SK-N-SH (cell line): ENCODE results near the gene PPP2R2B. TPM values are rescaled to one million over a fixed set of nuclear protein-coding genes. Genes with fewer than 3 reads are reported as not detected.

Experiments used
- CTCF ChIA-PET: fragments of 300-600, 350-600 bp; formaldehyde crosslinking; extraction: SDS; loops from one replicate; lab custom pipeline; 2021; lab: Yijun Ruan, JAX
- POLR2A ChIA-PET: fragments of 350-600 bp; sonication (Branson Sonifier 250); formaldehyde crosslinking; extraction: SDS; loops from one replicate; lab custom pipeline; 2020; ENCODE audit warnings: antibody characterized with exemption, inconsistent platforms; lab: Yijun Ruan, JAX
- DNase-seq: peaks from one replicate; pipeline ENCODE4 v3.0.0; 2012
- H2AFZ ChIP-seq: fragments of 200-600 bp; sonication (generic); 2 replicates; pipeline ENCODE4 v1.8.1; 2016; ENCODE audit warnings: antibody characterized with exemption, mild to moderate bottlenecking, low read depth
- H3F3A ChIP-seq: fragments of 200-600 bp; sonication (generic); replicated peaks from 2 replicates; pipeline ENCODE3; 2016; ENCODE audit warnings: antibody characterized with exemption, mild to moderate bottlenecking; ENCODE audit not compliant: insufficient read depth
- H3K27ac ChIP-seq, 2 experiments: fragments of 200-500 bp in 1 of 2; fragments of 200-600 bp in 1 of 2; sonication (Bioruptor generic) in 1 of 2; sonication (generic), shearing (Covaris generic) in 1 of 2; 2 replicates each; pipeline versions ENCODE4 v1.5.1 to v1.6.1; 2014 to 2016; ENCODE audit warnings: low read depth in 2 of 2, inconsistent platforms in 1 of 2, low read length in 1 of 2, mild to moderate bottlenecking in 1 of 2, mixed read lengths in 1 of 2
- H3K27me3 ChIP-seq: fragments of 200-600 bp; sonication (generic), shearing (Covaris generic); 2 replicates; pipeline ENCODE4 v1.6.1; 2016; ENCODE audit warnings: mixed run types; ENCODE audit not compliant: insufficient read depth
- H3K36me3 ChIP-seq, 2 experiments: fragments of 200-500 bp in 1 of 2; fragments of 200-600 bp in 1 of 2; sonication (Bioruptor generic) in 1 of 2; sonication (generic) in 1 of 2; replicated peaks in 1 of 2; 2 replicates each; pipeline versions ENCODE3 to v1.5.1; 2014 to 2016; ENCODE audit warnings: low read length in 1 of 2, mild to moderate bottlenecking in 1 of 2; ENCODE audit not compliant: insufficient read depth in 2 of 2, control insufficient read depth in 1 of 2
- H3K4me1 ChIP-seq, 2 experiments: fragments of 200-500 bp in 1 of 2; fragments of 200-600 bp in 1 of 2; sonication (Bioruptor generic) in 1 of 2; sonication (generic), shearing (Covaris generic) in 1 of 2; 2 replicates each; pipeline versions ENCODE4 v1.5.1 to v1.6.1; 2014 to 2016; ENCODE audit warnings: low read depth in 1 of 2, low read length in 1 of 2, mixed run types in 1 of 2; ENCODE audit not compliant: insufficient read depth in 2 of 2, control insufficient read depth in 1 of 2
- H3K4me2 ChIP-seq: fragments of 200-600 bp; sonication (generic), shearing (Covaris generic); 2 replicates; pipeline ENCODE4 v1.6.1; 2017; ENCODE audit warnings: mixed run types
- H3K4me3 ChIP-seq, 2 experiments: fragments of 200-500 bp in 1 of 2; fragments of 200-600 bp in 1 of 2; sonication (Bioruptor generic) in 1 of 2; sonication (generic), shearing (Covaris generic) in 1 of 2; 2 replicates each; pipeline versions ENCODE4 v1.5.1 to v1.8.1; 2014 to 2016; ENCODE audit warnings: low read depth in 2 of 2, inconsistent platforms in 1 of 2, low read length in 1 of 2, mild to moderate bottlenecking in 1 of 2, mixed read lengths in 1 of 2, moderate library complexity in 1 of 2
- H3K79me2 ChIP-seq: fragments of 200-600 bp; sonication (generic); 2 replicates; pipeline ENCODE4 v1.8.1; 2017; ENCODE audit warnings: mild to moderate bottlenecking; ENCODE audit not compliant: insufficient read depth
- H3K9ac ChIP-seq: fragments of 200-600 bp; sonication (generic); 2 replicates; pipeline ENCODE4 v1.6.1; 2017; ENCODE audit warnings: mixed run types
- H3K9me2 ChIP-seq: fragments of 200-600 bp; sonication (generic); 2 replicates; pipeline ENCODE4 v1.6.1; 2017; ENCODE audit warnings: mixed run types
- H3K9me3 ChIP-seq: fragments of 200-600 bp; sonication (generic); 2 replicates; pipeline ENCODE4 v1.6.1; 2017; ENCODE audit warnings: mixed run types, mild to moderate bottlenecking, moderate library complexity
- H4K20me1 ChIP-seq: fragments of 200-600 bp; sonication (generic); 2 replicates; pipeline ENCODE4 v1.6.1; 2017; ENCODE audit warnings: mild to moderate bottlenecking, mixed run types; ENCODE audit not compliant: insufficient read depth
- CHD2 ChIP-seq: fragments of 150-350 bp; IDR thresholded peaks from 2 replicates; pipeline ENCODE4 v1.6.1; 2018; ENCODE audit warnings: low read length; ENCODE audit not compliant: partially characterized antibody
- FOXJ3 ChIP-seq: sonication (generic); formaldehyde crosslinking; IDR thresholded peaks from 2 replicates; pipeline ENCODE4 v1.5.1; 2020; ENCODE audit warnings: mild to moderate bottlenecking, missing genetic modification reagents
- FOXM1 ChIP-seq: IDR thresholded peaks from 2 replicates; pipeline ENCODE4 v1.4.0; 2012; ENCODE audit warnings: low read depth, mild to moderate bottlenecking
- GATA2 ChIP-seq: sonication (generic); formaldehyde crosslinking; IDR thresholded peaks from 2 replicates; pipeline ENCODE4 v1.5.0; 2020; ENCODE audit warnings: mild to moderate bottlenecking, missing genetic modification reagents
- RAD21 ChIP-seq: IDR thresholded peaks from 2 replicates; pipeline ENCODE4 v1.6.1; 2012; ENCODE audit warnings: mild to moderate bottlenecking, low read length
- SIN3A ChIP-seq: IDR thresholded peaks from 2 replicates; pipeline ENCODE4 v1.6.1; 2012; ENCODE audit warnings: low read depth, mild to moderate bottlenecking, low read length, moderate library complexity, borderline replicate concordance
- SMC3 ChIP-seq: IDR thresholded peaks from 2 replicates; pipeline ENCODE4 v1.6.1; 2012; ENCODE audit warnings: low read depth, low read length, improper control_type of control experiment
- TAF1 ChIP-seq: IDR thresholded peaks from 2 replicates; pipeline ENCODE4 v1.6.1; 2012; ENCODE audit warnings: low read depth, mild to moderate bottlenecking, low read length, moderate library complexity, borderline replicate concordance
- WGBS: methylation state at CpG from one replicate; pipeline ENCODE4 v1.1.6; 2017; ENCODE audit warnings: low lambda C conversion rate; 5-methylcytosine and 5-hydroxymethylcytosine counted together
- polyA plus RNA-seq, 3 experiments: library from polyadenylated mRNA; depleted of rRNA; stranded (reverse); fragments of >200 nt; gene quantifications; 2 replicates each; pipeline ENCODE4 v1.2.3, GENCODE V29; 2012
- TF ChIP-seq, protein P1 (sequence below): IDR thresholded peaks from 2 replicates; pipeline ENCODE4 v1.4.0; 2012; ENCODE audit warnings: low read depth
- TF ChIP-seq, protein P2 (sequence below): fragments of 150-350 bp; IDR thresholded peaks from 2 replicates; pipeline ENCODE4 v1.6.1; 2017; ENCODE audit warnings: antibody characterized with exemption, low read length, low read depth, borderline replicate concordance
- TF ChIP-seq, protein P3 (sequence below): IDR thresholded peaks from 2 replicates; pipeline ENCODE4 v1.6.1; 2012; ENCODE audit warnings: mild to moderate bottlenecking, low read depth, low read length, moderate library complexity
- TF ChIP-seq, protein P4 (sequence below): IDR thresholded peaks from 2 replicates; pipeline ENCODE4 v1.4.0; 2012; ENCODE audit warnings: low read depth, borderline replicate concordance
- TF ChIP-seq, protein P5 (sequence below): fragments of 150-350 bp; IDR thresholded peaks from 2 replicates; pipeline ENCODE4 v1.6.1; 2016; ENCODE audit warnings: mild to moderate bottlenecking, low read depth, low read length
- TF ChIP-seq, protein P6 (sequence below): IDR thresholded peaks from 2 replicates; pipeline ENCODE4 v1.4.0; 2012; ENCODE audit warnings: low read depth, borderline replicate concordance
- TF ChIP-seq, protein P7 (sequence below): fragments of 200-600 bp; sonication (generic); IDR thresholded peaks from 2 replicates; pipeline ENCODE4 v1.6.1; 2017; ENCODE audit warnings: antibody characterized with exemption, mild to moderate bottlenecking, moderate library complexity

Gene PPP2R2B
- polyA plus RNA-seq, 1 of the 3 experiments (the other 2 are of a cell fraction), result 11.4 TPM

DNA sequence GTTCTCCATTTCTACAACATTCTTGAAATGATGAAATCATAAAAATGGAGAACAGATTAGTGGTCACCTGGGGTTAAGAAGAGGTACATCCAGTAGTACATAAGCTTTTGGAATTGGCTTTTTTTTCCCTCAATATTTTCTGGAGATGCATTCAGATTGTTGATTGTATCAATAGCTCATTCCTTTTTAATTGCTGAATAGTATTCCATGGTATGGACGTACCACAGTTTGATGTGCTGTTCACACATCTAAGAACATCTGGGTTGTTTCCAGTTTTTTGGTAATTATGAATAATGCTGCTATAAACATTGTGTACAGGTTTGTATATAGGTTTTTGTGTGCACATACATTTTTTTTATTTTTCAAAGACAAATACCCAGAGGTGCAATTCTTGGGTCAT lies 130.0 kb downstream of the PPP2R2B start:
- Histone ChIP-seq H3K9ac (no peak overlapping the region), H3F3A (peaks cover 5% of the 10 kb centered on the region), H3K9me2 (no peaks in the 10 kb centered on the region), H3K27me3 (no peaks in the 10 kb centered on the region), H3K4me3 (no peak overlapping the region), H3K4me2 (no peak overlapping the region), H3K79me2 (no peaks in the 10 kb centered on the region), H3K4me1 (peaks cover 0 to 12% of the 10 kb centered on the region in 2 experiments; a peak in 2 of 4 replicates), H3K9me3 (no peaks in the 10 kb centered on the region), H3K27ac (no peak overlapping the region), H4K20me1 (no peaks in the 10 kb centered on the region), H3K36me3 (peaks cover 0 to 8% of the 10 kb centered on the region in 2 experiments), H2AFZ (no peak overlapping the region)
- 88% methylated on average over 1 of the region's 1 CpG for WGBS
- no peak for TF ChIP-seq TAF1
- TF ChIP-seq SMC3, result no peak
- TF ChIP-seq FOXJ3 (CRISPR knock-in tag), result no peak
- no peak for TF ChIP-seq FOXM1
- TF ChIP-seq, protein P1, sequence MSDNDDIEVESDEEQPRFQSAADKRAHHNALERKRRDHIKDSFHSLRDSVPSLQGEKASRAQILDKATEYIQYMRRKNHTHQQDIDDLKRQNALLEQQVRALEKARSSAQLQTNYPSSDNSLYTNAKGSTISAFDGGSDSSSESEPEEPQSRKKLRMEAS, result no peak
- TF ChIP-seq, protein P2, sequence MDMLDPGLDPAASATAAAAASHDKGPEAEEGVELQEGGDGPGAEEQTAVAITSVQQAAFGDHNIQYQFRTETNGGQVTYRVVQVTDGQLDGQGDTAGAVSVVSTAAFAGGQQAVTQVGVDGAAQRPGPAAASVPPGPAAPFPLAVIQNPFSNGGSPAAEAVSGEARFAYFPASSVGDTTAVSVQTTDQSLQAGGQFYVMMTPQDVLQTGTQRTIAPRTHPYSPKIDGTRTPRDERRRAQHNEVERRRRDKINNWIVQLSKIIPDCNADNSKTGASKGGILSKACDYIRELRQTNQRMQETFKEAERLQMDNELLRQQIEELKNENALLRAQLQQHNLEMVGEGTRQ, result no peak
- TF ChIP-seq, protein P3, sequence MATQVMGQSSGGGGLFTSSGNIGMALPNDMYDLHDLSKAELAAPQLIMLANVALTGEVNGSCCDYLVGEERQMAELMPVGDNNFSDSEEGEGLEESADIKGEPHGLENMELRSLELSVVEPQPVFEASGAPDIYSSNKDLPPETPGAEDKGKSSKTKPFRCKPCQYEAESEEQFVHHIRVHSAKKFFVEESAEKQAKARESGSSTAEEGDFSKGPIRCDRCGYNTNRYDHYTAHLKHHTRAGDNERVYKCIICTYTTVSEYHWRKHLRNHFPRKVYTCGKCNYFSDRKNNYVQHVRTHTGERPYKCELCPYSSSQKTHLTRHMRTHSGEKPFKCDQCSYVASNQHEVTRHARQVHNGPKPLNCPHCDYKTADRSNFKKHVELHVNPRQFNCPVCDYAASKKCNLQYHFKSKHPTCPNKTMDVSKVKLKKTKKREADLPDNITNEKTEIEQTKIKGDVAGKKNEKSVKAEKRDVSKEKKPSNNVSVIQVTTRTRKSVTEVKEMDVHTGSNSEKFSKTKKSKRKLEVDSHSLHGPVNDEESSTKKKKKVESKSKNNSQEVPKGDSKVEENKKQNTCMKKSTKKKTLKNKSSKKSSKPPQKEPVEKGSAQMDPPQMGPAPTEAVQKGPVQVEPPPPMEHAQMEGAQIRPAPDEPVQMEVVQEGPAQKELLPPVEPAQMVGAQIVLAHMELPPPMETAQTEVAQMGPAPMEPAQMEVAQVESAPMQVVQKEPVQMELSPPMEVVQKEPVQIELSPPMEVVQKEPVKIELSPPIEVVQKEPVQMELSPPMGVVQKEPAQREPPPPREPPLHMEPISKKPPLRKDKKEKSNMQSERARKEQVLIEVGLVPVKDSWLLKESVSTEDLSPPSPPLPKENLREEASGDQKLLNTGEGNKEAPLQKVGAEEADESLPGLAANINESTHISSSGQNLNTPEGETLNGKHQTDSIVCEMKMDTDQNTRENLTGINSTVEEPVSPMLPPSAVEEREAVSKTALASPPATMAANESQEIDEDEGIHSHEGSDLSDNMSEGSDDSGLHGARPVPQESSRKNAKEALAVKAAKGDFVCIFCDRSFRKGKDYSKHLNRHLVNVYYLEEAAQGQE, result no peak
- no peak for TF ChIP-seq SIN3A
- TF ChIP-seq, protein P4, sequence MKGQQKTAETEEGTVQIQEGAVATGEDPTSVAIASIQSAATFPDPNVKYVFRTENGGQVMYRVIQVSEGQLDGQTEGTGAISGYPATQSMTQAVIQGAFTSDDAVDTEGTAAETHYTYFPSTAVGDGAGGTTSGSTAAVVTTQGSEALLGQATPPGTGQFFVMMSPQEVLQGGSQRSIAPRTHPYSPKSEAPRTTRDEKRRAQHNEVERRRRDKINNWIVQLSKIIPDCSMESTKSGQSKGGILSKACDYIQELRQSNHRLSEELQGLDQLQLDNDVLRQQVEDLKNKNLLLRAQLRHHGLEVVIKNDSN, result no peak
- TF ChIP-seq, protein P5, sequence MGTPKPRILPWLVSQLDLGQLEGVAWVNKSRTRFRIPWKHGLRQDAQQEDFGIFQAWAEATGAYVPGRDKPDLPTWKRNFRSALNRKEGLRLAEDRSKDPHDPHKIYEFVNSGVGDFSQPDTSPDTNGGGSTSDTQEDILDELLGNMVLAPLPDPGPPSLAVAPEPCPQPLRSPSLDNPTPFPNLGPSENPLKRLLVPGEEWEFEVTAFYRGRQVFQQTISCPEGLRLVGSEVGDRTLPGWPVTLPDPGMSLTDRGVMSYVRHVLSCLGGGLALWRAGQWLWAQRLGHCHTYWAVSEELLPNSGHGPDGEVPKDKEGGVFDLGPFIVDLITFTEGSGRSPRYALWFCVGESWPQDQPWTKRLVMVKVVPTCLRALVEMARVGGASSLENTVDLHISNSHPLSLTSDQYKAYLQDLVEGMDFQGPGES, result no peak
- TF ChIP-seq RAD21, result no peak
- TF ChIP-seq, protein P6, sequence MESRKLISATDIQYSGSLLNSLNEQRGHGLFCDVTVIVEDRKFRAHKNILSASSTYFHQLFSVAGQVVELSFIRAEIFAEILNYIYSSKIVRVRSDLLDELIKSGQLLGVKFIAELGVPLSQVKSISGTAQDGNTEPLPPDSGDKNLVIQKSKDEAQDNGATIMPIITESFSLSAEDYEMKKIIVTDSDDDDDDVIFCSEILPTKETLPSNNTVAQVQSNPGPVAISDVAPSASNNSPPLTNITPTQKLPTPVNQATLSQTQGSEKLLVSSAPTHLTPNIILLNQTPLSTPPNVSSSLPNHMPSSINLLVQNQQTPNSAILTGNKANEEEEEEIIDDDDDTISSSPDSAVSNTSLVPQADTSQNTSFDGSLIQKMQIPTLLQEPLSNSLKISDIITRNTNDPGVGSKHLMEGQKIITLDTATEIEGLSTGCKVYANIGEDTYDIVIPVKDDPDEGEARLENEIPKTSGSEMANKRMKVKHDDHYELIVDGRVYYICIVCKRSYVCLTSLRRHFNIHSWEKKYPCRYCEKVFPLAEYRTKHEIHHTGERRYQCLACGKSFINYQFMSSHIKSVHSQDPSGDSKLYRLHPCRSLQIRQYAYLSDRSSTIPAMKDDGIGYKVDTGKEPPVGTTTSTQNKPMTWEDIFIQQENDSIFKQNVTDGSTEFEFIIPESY, result no peak
- TF ChIP-seq CHD2, result no peak
- TF ChIP-seq, protein P7, sequence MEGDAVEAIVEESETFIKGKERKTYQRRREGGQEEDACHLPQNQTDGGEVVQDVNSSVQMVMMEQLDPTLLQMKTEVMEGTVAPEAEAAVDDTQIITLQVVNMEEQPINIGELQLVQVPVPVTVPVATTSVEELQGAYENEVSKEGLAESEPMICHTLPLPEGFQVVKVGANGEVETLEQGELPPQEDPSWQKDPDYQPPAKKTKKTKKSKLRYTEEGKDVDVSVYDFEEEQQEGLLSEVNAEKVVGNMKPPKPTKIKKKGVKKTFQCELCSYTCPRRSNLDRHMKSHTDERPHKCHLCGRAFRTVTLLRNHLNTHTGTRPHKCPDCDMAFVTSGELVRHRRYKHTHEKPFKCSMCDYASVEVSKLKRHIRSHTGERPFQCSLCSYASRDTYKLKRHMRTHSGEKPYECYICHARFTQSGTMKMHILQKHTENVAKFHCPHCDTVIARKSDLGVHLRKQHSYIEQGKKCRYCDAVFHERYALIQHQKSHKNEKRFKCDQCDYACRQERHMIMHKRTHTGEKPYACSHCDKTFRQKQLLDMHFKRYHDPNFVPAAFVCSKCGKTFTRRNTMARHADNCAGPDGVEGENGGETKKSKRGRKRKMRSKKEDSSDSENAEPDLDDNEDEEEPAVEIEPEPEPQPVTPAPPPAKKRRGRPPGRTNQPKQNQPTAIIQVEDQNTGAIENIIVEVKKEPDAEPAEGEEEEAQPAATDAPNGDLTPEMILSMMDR, result no peak
- TF ChIP-seq GATA2 (CRISPR knock-in tag), result no peak
- no peak for DNase-seq
- ChIA-PET POLR2A (no interaction called here), CTCF (interaction anchor here (0.8 kb wide), 1 partner anchor 14 kb away, joined by 3 read pairs; no protein-coding TSS in a partner anchor)
